GM06990 (cell line): ENCODE measurements around the gene GKN1.

Source experiments
- DNase-seq: peaks from one replicate; pipeline ENCODE4 v3.0.0-alpha.2; 2011; ENCODE audit not compliant: insufficient read length; ENCODE audit errors: extremely low read depth
- H3K27me3 ChIP-seq: replicated peaks from 2 replicates; pipeline ENCODE4 v1.6.0; 2011; ENCODE audit warnings: low read length; ENCODE audit not compliant: control insufficient read depth, insufficient read depth
- H3K36me3 ChIP-seq: 2 replicates; pipeline ENCODE4 v1.5.1; 2011; ENCODE audit warnings: low read length; ENCODE audit not compliant: control insufficient read depth, insufficient read depth
- H3K4me3 ChIP-seq: replicated peaks from 2 replicates; pipeline ENCODE4 v1.5.1; 2011; ENCODE audit warnings: low read depth, mild to moderate bottlenecking, control low read depth, low read length
- CTCF ChIP-seq: IDR thresholded peaks from 2 replicates; pipeline ENCODE4 v1.5.1; 2011; ENCODE audit warnings: low read length, control low read depth, mild to moderate bottlenecking, inconsistent platforms; ENCODE audit not compliant: insufficient read depth, poor library complexity, severe bottlenecking

The GKN1 gene

GRCh38 chr2:68961380-68961779 is 13.1 kb upstream of the GKN1 start:
- Histone ChIP-seq H3K27me3 (no peaks in the 10 kb centered on the region), H3K4me3 (no peak overlapping the region), H3K36me3 (no peaks in the 10 kb centered on the region)
- DNase-seq, result no peak
- no peak for TF ChIP-seq CTCF

- no peaks in the 10 kb centered on the region for H3K36me3 ChIP-seq
- H3K4me3 ChIP-seq, result no peak overlapping the region
- H3K27me3 ChIP-seq, result no peaks in the 10 kb centered on the region
- TF ChIP-seq CTCF, result no peak
- DNase-seq, result no peak
Observed at GRCh38 chr2:68964282-68964681, 10.2 kb upstream of the GKN1 start.

- no peak overlapping the region for H3K4me3 ChIP-seq
- DNase-seq, result no peak
- H3K36me3 ChIP-seq, result no peaks in the 10 kb centered on the region
- TF ChIP-seq CTCF, result no peak
- H3K27me3 ChIP-seq, result no peaks in the 10 kb centered on the region
Observed at GRCh38 chr2:68968221-68968620, 6.2 kb upstream of the GKN1 start.

GRCh38 chr2:68969736-68970490 is 4.5 kb upstream of the GKN1 start:
- Histone ChIP-seq H3K27me3 (no peaks in the 10 kb centered on the region; the same call in 1 of the 2 replicates), H3K4me3 (no peak overlapping the region), H3K36me3 (no peaks in the 10 kb centered on the region)
- no peak for DNase-seq
- TF ChIP-seq CTCF, result no peak

GRCh38 chr2:68970566-68971265 is 3.7 kb upstream of the GKN1 start:
- Histone ChIP-seq H3K27me3 (no peaks in the 10 kb centered on the region; the same call in 1 of the 2 replicates), H3K36me3 (no peaks in the 10 kb centered on the region), H3K4me3 (no peak overlapping the region)
- DNase-seq, result no peak
- TF ChIP-seq CTCF, result no peak
